GM23248 (cell line): ENCODE results near the gene ADAMTS17. TPM values are rescaled to one million over a fixed set of nuclear protein-coding genes. Genes with fewer than 3 reads are reported as not detected.

Source experiments
- DNase-seq: peaks from one replicate; pipeline ENCODE4 v3.0.0-alpha.2; 2015
- H2AFZ ChIP-seq: fragments of 200-600 bp; sonication (generic); 2 replicates; pipeline ENCODE4 v1.6.1; 2016; ENCODE audit warnings: antibody characterized with exemption
- H3F3A ChIP-seq: fragments of 200-600 bp; sonication (generic); 2 replicates; pipeline ENCODE4 v1.6.1; 2016; ENCODE audit warnings: mild to moderate bottlenecking, antibody characterized with exemption, mixed run types; ENCODE audit not compliant: insufficient read depth
- H3K27ac ChIP-seq: fragments of 200-600 bp; sonication (generic); 2 replicates; pipeline ENCODE4 v1.5.1; 2016; ENCODE audit warnings: mild to moderate bottlenecking
- H3K27me3 ChIP-seq: fragments of 200-600 bp; sonication (generic); replicated peaks from 2 replicates; pipeline ENCODE4 v1.6.1; 2016; ENCODE audit warnings: mild to moderate bottlenecking; ENCODE audit not compliant: insufficient read depth
- H3K36me3 ChIP-seq: fragments of 200-600 bp; sonication (generic); 2 replicates; pipeline ENCODE4 v1.6.1; 2016; ENCODE audit warnings: low read depth, mild to moderate bottlenecking
- H3K4me1 ChIP-seq: fragments of 200-600 bp; sonication (generic); 2 replicates; pipeline ENCODE4 v1.6.1; 2016; ENCODE audit warnings: mild to moderate bottlenecking; ENCODE audit not compliant: insufficient read depth
- H3K4me2 ChIP-seq: fragments of 200-600 bp; sonication (generic); one replicate; pipeline ENCODE4 v1.6.1; 2016; ENCODE audit warnings: mild to moderate bottlenecking; ENCODE audit not compliant: unreplicated experiment
- H3K4me3 ChIP-seq: fragments of 200-600 bp; sonication (generic); 2 replicates; pipeline ENCODE4 v1.5.1; 2016; ENCODE audit warnings: mild to moderate bottlenecking
- H3K79me2 ChIP-seq: fragments of 200-600 bp; sonication (generic); 2 replicates; pipeline ENCODE4 v1.6.1; 2016; ENCODE audit warnings: mild to moderate bottlenecking; ENCODE audit not compliant: insufficient read depth
- H3K9ac ChIP-seq: fragments of 200-600 bp; sonication (generic); 2 replicates; pipeline ENCODE4 v1.6.1; 2016; ENCODE audit warnings: mild to moderate bottlenecking
- H3K9me2 ChIP-seq: fragments of 200-600 bp; sonication (generic); 2 replicates; pipeline ENCODE4 v1.6.1; 2016; ENCODE audit warnings: mixed run types, mild to moderate bottlenecking, moderate library complexity; ENCODE audit not compliant: insufficient read depth
- H3K9me3 ChIP-seq: fragments of 200-600 bp; sonication (generic); one replicate; pipeline ENCODE4 v1.6.1; 2017; ENCODE audit warnings: low read depth
- H4K20me1 ChIP-seq: fragments of 200-600 bp; sonication (generic); 2 replicates; pipeline ENCODE4 v1.6.0; 2016; ENCODE audit not compliant: insufficient read depth
- EZH2 ChIP-seq: fragments of 200-600 bp; sonication (generic); IDR thresholded peaks from 2 replicates; pipeline ENCODE4 v1.6.1; 2018; ENCODE audit warnings: antibody characterized with exemption, mild to moderate bottlenecking; ENCODE audit not compliant: insufficient read depth, poor library complexity, severe bottlenecking
- EZH2phosphoT487 ChIP-seq: fragments of 200-600 bp; sonication (generic); IDR thresholded peaks from 2 replicates; pipeline ENCODE4 v1.6.1; 2018; ENCODE audit warnings: antibody characterized with exemption, moderate library complexity, mild to moderate bottlenecking, low read depth; ENCODE audit not compliant: insufficient read depth
- WGBS, 2 experiments: methylation state at CpG; one replicate each; pipeline ENCODE4 v1.1.6; 2015 to 2017; ENCODE audit warnings: low lambda C conversion rate in 2 of 2, low coverage in 1 of 2; ENCODE audit errors: missing lambda C conversion rate in 2 of 2; 5-methylcytosine and 5-hydroxymethylcytosine counted together
- in situ Hi-C: fragments of 300-500 bp; cut with MboI; formaldehyde crosslinking; loops from 2 replicates; pipeline ENCODE4 v1.15.0; 2020
- polyA plus RNA-seq: library from polyadenylated mRNA; unstranded; fragments of >200 nt; fragmentation: Nextera tagmentation; extraction: Ambion mirVana; gene quantifications from 2 replicates; pipeline ENCODE4 v1.2.1, GENCODE V29; 2016
- total RNA-seq: library from RNA; depleted of rRNA; stranded (reverse); fragments of >200 nt; shearing (Covaris generic); gene quantifications from 2 replicates; pipeline ENCODE4 v1.2.3, GENCODE V29; 2014

ADAMTS17 gene
- total and polyA plus RNA-seq, 2 experiments from 2014 or later: not detected

DNA sequence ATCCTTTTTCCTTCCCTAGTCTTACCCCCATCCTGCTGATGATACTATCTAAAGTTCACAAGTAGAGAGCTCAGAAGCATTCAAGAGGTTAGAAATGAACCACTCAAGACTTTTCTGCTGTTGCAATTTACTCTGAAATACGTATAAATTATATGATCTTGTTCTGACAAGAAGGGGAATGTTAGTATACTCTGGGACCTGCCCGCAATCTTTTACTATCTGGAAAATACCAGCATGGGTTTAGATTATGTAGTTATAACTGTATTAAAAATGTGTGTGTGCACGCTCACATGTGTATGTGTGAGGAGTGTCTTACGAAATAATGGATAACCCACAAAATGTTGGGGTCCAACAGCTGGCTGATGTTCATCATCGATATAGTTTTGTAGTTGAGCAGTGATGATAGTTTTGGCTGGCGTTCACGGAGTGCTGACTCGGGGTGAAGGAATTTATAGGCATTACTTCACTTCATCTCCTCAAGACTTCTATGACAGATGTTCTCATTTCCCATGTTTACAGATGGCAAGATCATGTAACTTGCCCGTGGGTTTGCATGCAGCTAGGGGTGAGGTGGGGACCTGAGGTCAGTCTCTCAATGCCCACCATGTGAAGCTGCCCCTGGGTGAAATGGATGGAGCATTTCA lies 311.1 kb downstream of the ADAMTS17 start:
- no peak for DNase-seq
- no peaks in the 10 kb centered on the region for H3K79me2 ChIP-seq
- no peak overlapping the region for H2AFZ ChIP-seq
- no peak overlapping the region for H3K9ac ChIP-seq
- no peak overlapping the region for H3K27ac ChIP-seq
- no peaks in the 10 kb centered on the region for H3K4me1 ChIP-seq
- no peak overlapping the region for H3K4me2 ChIP-seq
- 34 to 36% methylated on average over 9 of the region's 9 CpGs for WGBS, 2 experiments
- H3F3A ChIP-seq: no peaks in the 10 kb centered on the region
- H4K20me1 ChIP-seq: no peaks in the 10 kb centered on the region
- TF ChIP-seq EZH2 (no peak), EZH2phosphoT487 (no peak)
- in situ Hi-C loops: no loop called here
- no peaks in the 10 kb centered on the region for H3K27me3 ChIP-seq
- H3K9me3 ChIP-seq: no peaks in the 10 kb centered on the region
- no peak overlapping the region for H3K4me3 ChIP-seq
- H3K9me2 ChIP-seq: no peaks in the 10 kb centered on the region
- H3K36me3 ChIP-seq: no peaks in the 10 kb centered on the region

DNA sequence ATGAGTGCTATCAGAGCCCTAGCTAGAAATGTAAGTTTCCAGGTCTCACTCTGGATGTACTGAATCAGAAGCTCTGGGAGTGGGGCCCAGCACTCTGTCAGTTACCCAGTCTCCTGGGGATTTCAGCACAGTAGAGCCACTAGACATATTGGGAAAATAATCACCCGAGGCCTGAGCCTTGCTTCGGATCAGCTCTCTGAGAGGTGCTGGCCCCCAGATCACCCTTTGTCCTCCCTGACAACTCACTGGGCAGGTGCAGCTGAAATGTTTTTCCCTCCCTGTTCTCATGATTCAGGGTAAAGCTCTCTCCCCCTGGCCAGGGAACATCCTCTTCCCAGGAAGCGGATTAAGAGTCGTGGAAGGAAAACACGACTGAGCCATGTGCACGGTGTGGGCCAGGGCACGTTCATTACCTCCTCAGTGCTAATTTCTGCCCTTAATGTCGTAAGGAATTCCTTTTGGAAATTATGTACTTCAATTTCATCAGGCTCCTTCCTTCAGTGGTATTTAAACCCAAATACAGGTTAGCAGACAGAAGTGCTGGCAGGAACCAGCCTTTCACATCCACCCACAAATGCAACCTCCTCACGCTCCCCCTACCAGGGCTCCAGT lies 311.8 kb downstream of the ADAMTS17 start:
- H3K4me1 ChIP-seq: no peaks in the 10 kb centered on the region
- H3K4me3 ChIP-seq: no peak overlapping the region
- no peaks in the 10 kb centered on the region for H3K9me2 ChIP-seq
- TF ChIP-seq EZH2 (no peak), EZH2phosphoT487 (no peak)
- no peaks in the 10 kb centered on the region for H3K27me3 ChIP-seq
- no peak overlapping the region for H3K4me2 ChIP-seq
- no peaks in the 10 kb centered on the region for H3K36me3 ChIP-seq
- no peaks in the 10 kb centered on the region for H3K79me2 ChIP-seq
- no peaks in the 10 kb centered on the region for H3K9me3 ChIP-seq
- 43 to 51% methylated on average over 9 of the region's 9 CpGs for WGBS, 2 experiments
- DNase-seq: no peak
- no peaks in the 10 kb centered on the region for H3F3A ChIP-seq
- no peaks in the 10 kb centered on the region for H4K20me1 ChIP-seq
- H2AFZ ChIP-seq: no peak overlapping the region
- no peak overlapping the region for H3K9ac ChIP-seq
- in situ Hi-C loops: no loop called here
- no peak overlapping the region for H3K27ac ChIP-seq

- Histone ChIP-seq H3K27me3 (no peaks in the 10 kb centered on the region), H3K79me2 (no peaks in the 10 kb centered on the region), H3K4me3 (no peak overlapping the region), H4K20me1 (no peaks in the 10 kb centered on the region), H2AFZ (no peak overlapping the region), H3K9me3 (no peaks in the 10 kb centered on the region), H3K4me1 (no peaks in the 10 kb centered on the region), H3K36me3 (no peaks in the 10 kb centered on the region), H3K4me2 (no peak overlapping the region), H3F3A (no peaks in the 10 kb centered on the region), H3K27ac (no peak overlapping the region), H3K9me2 (no peaks in the 10 kb centered on the region), H3K9ac (no peak overlapping the region)
- WGBS, 2 experiments: 47 to 50% methylated on average over 3 of the region's 3 CpGs
- no peak for TF ChIP-seq EZH2phosphoT487
- TF ChIP-seq EZH2: no peak
- in situ Hi-C loops: no loop called here
- DNase-seq: no peak
Measured at GRCh38 chr15:100029045-100029444, 312.7 kb downstream of the ADAMTS17 start.

DNA sequence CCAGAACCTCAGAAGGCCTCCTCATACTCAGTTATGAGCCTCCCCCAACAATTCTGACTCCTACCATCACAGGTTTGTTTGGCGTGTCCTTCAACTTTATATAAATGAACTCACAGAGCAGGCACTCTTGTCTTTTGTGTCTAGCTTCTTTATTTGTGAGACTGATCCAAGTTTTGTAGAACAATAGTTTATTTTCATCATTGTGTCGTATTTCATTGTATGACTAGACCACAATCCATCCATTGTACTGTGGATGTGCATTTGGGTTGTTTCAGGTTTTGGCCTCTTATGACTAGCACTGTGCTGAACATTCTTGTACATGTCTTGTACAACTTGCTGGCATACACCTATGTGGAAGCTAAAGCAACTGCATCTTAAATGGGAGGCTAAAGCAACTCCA lies 315.7 kb downstream of the ADAMTS17 start:
- no peaks in the 10 kb centered on the region for H3K79me2 ChIP-seq
- no peak for TF ChIP-seq EZH2phosphoT487
- TF ChIP-seq EZH2: no peak
- no peaks in the 10 kb centered on the region for H4K20me1 ChIP-seq
- no peaks in the 10 kb centered on the region for H3K4me1 ChIP-seq
- no peaks in the 10 kb centered on the region for H3K27me3 ChIP-seq
- no peaks in the 10 kb centered on the region for H3K36me3 ChIP-seq
- no peaks in the 10 kb centered on the region for H3F3A ChIP-seq
- in situ Hi-C loops: no loop called here
- no peak overlapping the region for H2AFZ ChIP-seq
- no peak overlapping the region for H3K27ac ChIP-seq
- H3K9me2 ChIP-seq: no peaks in the 10 kb centered on the region
- DNase-seq: no peak
- WGBS, 2 experiments: 30 to 31% methylated on average over 2 of the region's 2 CpGs
- no peaks in the 10 kb centered on the region for H3K9me3 ChIP-seq
- H3K9ac ChIP-seq: no peak overlapping the region
- no peak overlapping the region for H3K4me2 ChIP-seq
- no peak overlapping the region for H3K4me3 ChIP-seq
